HEK293 (cell line): ENCODE data around the gene SGPL1.

Source experiments
- CTCF ChIA-PET: fragments of 350-600 bp; formaldehyde crosslinking; extraction: SDS; loops from one replicate; lab custom pipeline; 2021; ENCODE audit warnings: antibody characterized with exemption; lab: Yijun Ruan, JAX
- POLR2A ChIA-PET: fragments of 300-600 bp; formaldehyde crosslinking; extraction: SDS; loops from one replicate; lab custom pipeline; 2020; ENCODE audit warnings: antibody characterized with exemption, inconsistent platforms; lab: Yijun Ruan, JAX
- H3K27ac ChIP-seq: fragments of 200-500 bp; sonication (Bioruptor generic); 2 replicates; pipeline ENCODE4 v1.5.1; 2014; ENCODE audit warnings: low read depth, low read length, control low read depth, inconsistent platforms; ENCODE audit errors: extremely low read depth
- H3K36me3 ChIP-seq, 2 experiments: fragments of 200-500 bp in 1 of 2; sonication (Bioruptor generic) in 1 of 2; 1 replicate in 1 of 2; 2 replicates in 1 of 2; pipeline ENCODE4 v1.5.1; 2014 to 2017; ENCODE audit warnings: inconsistent platforms in 2 of 2, low read length in 2 of 2; ENCODE audit not compliant: control insufficient read depth in 2 of 2, insufficient read depth in 1 of 2
- H3K4me1 ChIP-seq: fragments of 200-500 bp; sonication (Bioruptor generic); 2 replicates; pipeline ENCODE4 v1.5.1; 2014; ENCODE audit warnings: mild to moderate bottlenecking, low read length, inconsistent platforms; ENCODE audit not compliant: control insufficient read depth, insufficient read depth
- H3K4me3 ChIP-seq: 2 replicates; pipeline ENCODE4 v1.5.1; 2011; ENCODE audit warnings: low read depth, mild to moderate bottlenecking, control low read depth, low read length, moderate library complexity
- H3K9me3 ChIP-seq: fragments of 200-500 bp; sonication (Bioruptor generic); 2 replicates; pipeline ENCODE4 v1.5.1; 2014; ENCODE audit warnings: low read depth, low read length, inconsistent platforms; ENCODE audit not compliant: control insufficient read depth, insufficient read depth
- BCL11A ChIP-seq: fragments of 450-650 bp; formaldehyde crosslinking; IDR thresholded peaks from 2 replicates; pipeline ENCODE4 v1.5.1; 2016; ENCODE audit warnings: low read depth, missing biosample characterization, missing genetic modification characterization
- PRDM10 ChIP-seq: fragments of 450-650 bp; formaldehyde crosslinking; IDR thresholded peaks from 2 replicates; pipeline ENCODE4 v1.5.1; 2016; ENCODE audit warnings: missing biosample characterization, missing genetic modification characterization
- SP2 ChIP-seq: fragments of 450-650 bp; formaldehyde crosslinking; IDR thresholded peaks from 2 replicates; pipeline ENCODE4 v1.5.1; 2016; ENCODE audit warnings: missing biosample characterization, missing genetic modification characterization
- ZBTB20 ChIP-seq: fragments of 450-650 bp; formaldehyde crosslinking; IDR thresholded peaks from 2 replicates; pipeline ENCODE4 v1.5.1; 2016; ENCODE audit warnings: missing biosample characterization, missing genetic modification characterization
- ZFHX2 ChIP-seq: fragments of 450-650 bp; formaldehyde crosslinking; conservative IDR thresholded peaks from 2 replicates; pipeline ENCODE4 v1.5.1; 2016; ENCODE audit warnings: missing biosample characterization, missing genetic modification characterization
- ZNF146 ChIP-seq: fragments of 450-650 bp; formaldehyde crosslinking; IDR thresholded peaks from 2 replicates; pipeline ENCODE4 v1.5.1; 2016; ENCODE audit warnings: missing biosample characterization, missing genetic modification characterization
- ZNF23 ChIP-seq: fragments of 450-650 bp; formaldehyde crosslinking; IDR thresholded peaks from 2 replicates; pipeline ENCODE4 v1.5.1; 2016; ENCODE audit warnings: missing biosample characterization, missing genetic modification characterization, borderline replicate concordance
- ZNF350 ChIP-seq: fragments of 450-650 bp; formaldehyde crosslinking; IDR thresholded peaks from 2 replicates; pipeline ENCODE4 v1.5.0; 2017; ENCODE audit warnings: missing biosample characterization, mild to moderate bottlenecking, missing genetic modification characterization
- ZNF394 ChIP-seq: fragments of 450-650 bp; formaldehyde crosslinking; IDR thresholded peaks from 2 replicates; pipeline ENCODE4 v1.5.1; 2016; ENCODE audit warnings: missing biosample characterization, missing genetic modification characterization, mild to moderate bottlenecking, moderate library complexity, borderline replicate concordance
- ZNF529 ChIP-seq: fragments of 450-650 bp; formaldehyde crosslinking; IDR thresholded peaks from 2 replicates; pipeline ENCODE4 v1.5.1; 2017; ENCODE audit warnings: missing genetic modification characterization, missing biosample characterization; ENCODE audit not compliant: insufficient replicate concordance
- ZNF571 ChIP-seq: fragments of 450-650 bp; formaldehyde crosslinking; IDR thresholded peaks from 2 replicates; pipeline ENCODE4 v1.5.0; 2017; ENCODE audit warnings: missing biosample characterization, missing genetic modification characterization
- ZNF596 ChIP-seq: fragments of 450-650 bp; IDR thresholded peaks from 2 replicates; pipeline ENCODE4 v1.5.0; 2018; ENCODE audit warnings: missing biosample characterization, mild to moderate bottlenecking, missing genetic modification characterization, moderate library complexity
- ZNF670 ChIP-seq: fragments of 450-650 bp; formaldehyde crosslinking; IDR thresholded peaks from 2 replicates; pipeline ENCODE4 v1.5.1; 2016; ENCODE audit warnings: missing biosample characterization, missing genetic modification characterization, low read depth
- ZNF704 ChIP-seq: fragments of 450-650 bp; formaldehyde crosslinking; IDR thresholded peaks from 2 replicates; pipeline ENCODE4 v1.5.1; 2016; ENCODE audit warnings: missing biosample characterization, missing genetic modification characterization
- ZNF791 ChIP-seq: fragments of 450-650 bp; formaldehyde crosslinking; IDR thresholded peaks from 2 replicates; pipeline ENCODE4 v1.5.1; 2016; ENCODE audit warnings: missing biosample characterization, missing genetic modification characterization
- TF ChIP-seq, protein P1 (sequence below): fragments of 450-650 bp; formaldehyde crosslinking; IDR thresholded peaks from 2 replicates; pipeline ENCODE4 v1.5.1; 2016; ENCODE audit warnings: missing biosample characterization, missing genetic modification characterization

Gene SGPL1

GRCh38 chr10:70811881-70812280 is 3.9 kb upstream of the SGPL1 start (continued):
- TF ChIP-seq SP2 (tag by site-specific recombination), result no peak
- TF ChIP-seq ZNF791 (tag by site-specific recombination), result no peak
- TF ChIP-seq ZNF146 (tag by site-specific recombination), result no peak
- no peak for TF ChIP-seq ZNF704 (tag by site-specific recombination)
- no peak for TF ChIP-seq ZNF670
- no peak for TF ChIP-seq ZNF596

DNA sequence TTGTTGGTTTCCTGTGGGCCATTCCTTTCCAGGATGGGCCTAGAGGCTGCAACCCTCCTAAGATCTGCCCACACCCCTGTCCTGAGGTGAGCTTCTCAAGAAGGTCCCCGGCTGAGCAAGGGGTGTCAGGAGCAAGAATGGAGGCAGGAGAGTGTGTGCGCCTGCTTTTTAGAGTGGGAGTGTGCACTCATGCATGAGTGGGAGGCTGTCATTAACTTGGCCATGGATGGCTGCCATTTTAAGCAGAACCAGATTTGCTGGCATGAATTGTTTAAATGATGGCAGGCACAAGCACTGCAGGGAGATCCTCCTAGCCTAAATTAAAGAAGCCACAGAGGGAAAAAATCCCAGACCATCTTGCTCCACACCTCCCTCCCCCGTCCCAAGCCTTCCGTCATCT is 2.9 kb upstream of the SGPL1 start:
- Histone ChIP-seq H3K9me3 (no peaks in the 10 kb centered on the region), H3K27ac (no peak overlapping the region), H3K36me3 (peaks cover 5% of the 10 kb centered on the region in 2 experiments; a peak in 2 of 3 replicates), H3K4me3 (no peak overlapping the region), H3K4me1 (no peaks in the 10 kb centered on the region)
- CTCF ChIA-PET, result no interaction called here
- POLR2A ChIA-PET, result no interaction called here
- no peak for TF ChIP-seq ZNF23 (tag by site-specific recombination)
- TF ChIP-seq ZFHX2 (tag by site-specific recombination), result peak; percentile 47
- TF ChIP-seq, all 188 proteins: peak for 1

DNA sequence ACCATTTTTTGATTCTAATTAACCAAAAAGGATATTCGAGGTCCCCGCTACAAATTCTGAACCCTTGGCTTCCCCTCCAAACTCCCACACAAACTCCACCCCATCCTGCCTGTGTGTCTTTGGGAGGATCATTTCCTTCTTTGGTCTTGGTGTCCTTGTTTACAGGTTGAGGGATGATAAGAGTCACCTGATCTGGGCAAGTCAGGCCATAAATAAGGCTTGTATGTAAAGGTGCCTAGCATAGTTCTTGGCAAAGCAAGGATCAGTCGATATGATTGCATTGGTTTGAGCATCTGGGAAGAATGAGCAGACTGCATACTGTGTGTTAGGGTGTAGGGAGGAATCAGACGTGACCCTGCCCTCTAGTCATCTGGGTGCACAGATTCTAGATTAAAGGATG is 1.6 kb upstream of the SGPL1 start:
- Histone ChIP-seq H3K36me3 (peaks cover 5 to 16% of the 10 kb centered on the region in 2 experiments; a peak in 2 of 3 replicates), H3K4me1 (no peaks in the 10 kb centered on the region), H3K4me3 (no peak overlapping the region), H3K27ac (no peak overlapping the region), H3K9me3 (no peaks in the 10 kb centered on the region)
- ChIA-PET POLR2A (no interaction called here), CTCF (interaction anchor here (0.6 to 1.0 kb wide), 4 partner anchors 8 to 709 kb away, joined by 3 to 5 read pairs (median 4); no protein-coding TSS in a partner anchor)
- no peak for TF ChIP-seq ZNF394 (tag by site-specific recombination)
- no peak for TF ChIP-seq PRDM10 (tag by site-specific recombination)
- TF ChIP-seq ZNF571 (tag by site-specific recombination), result no peak
- TF ChIP-seq ZNF529 (tag by site-specific recombination), result no peak
- no peak for TF ChIP-seq ZBTB20 (tag by site-specific recombination)
- no peak for TF ChIP-seq ZNF350 (tag by site-specific recombination)
- TF ChIP-seq, protein P1, sequence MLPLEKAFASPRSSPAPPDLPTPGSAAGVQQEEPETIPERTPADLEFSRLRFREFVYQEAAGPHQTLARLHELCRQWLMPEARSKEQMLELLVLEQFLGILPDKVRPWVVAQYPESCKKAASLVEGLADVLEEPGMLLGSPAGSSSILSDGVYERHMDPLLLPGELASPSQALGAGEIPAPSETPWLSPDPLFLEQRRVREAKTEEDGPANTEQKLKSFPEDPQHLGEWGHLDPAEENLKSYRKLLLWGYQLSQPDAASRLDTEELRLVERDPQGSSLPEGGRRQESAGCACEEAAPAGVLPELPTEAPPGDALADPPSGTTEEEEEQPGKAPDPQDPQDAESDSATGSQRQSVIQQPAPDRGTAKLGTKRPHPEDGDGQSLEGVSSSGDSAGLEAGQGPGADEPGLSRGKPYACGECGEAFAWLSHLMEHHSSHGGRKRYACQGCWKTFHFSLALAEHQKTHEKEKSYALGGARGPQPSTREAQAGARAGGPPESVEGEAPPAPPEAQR (tag by site-specific recombination), result no peak
- TF ChIP-seq BCL11A (tag by site-specific recombination), result no peak
- no peak for TF ChIP-seq ZNF704 (tag by site-specific recombination)
